K562 (cell line): ENCODE measurements around the gene RUNX1. TPM values are rescaled to one million over a fixed set of nuclear protein-coding genes. Genes with fewer than 3 reads are reported as not detected.

Experiments used
- GABPB2 ChIP-seq: fragments of 250-450 bp; sonication (Bioruptor Pico); conservative IDR thresholded peaks from 2 replicates; pipeline ENCODE4 v1.5.1; 2021; ENCODE audit warnings: mild to moderate bottlenecking
- HCFC1 ChIP-seq: IDR thresholded peaks from 2 replicates; pipeline ENCODE4 v1.6.1; 2012; ENCODE audit warnings: low read depth, low read length, improper control_type of control experiment
- MGA ChIP-seq: fragments of 450-650 bp; IDR thresholded peaks from 2 replicates; pipeline ENCODE4 v1.6.1; 2016; ENCODE audit warnings: mild to moderate bottlenecking, moderate library complexity
- MTA3 ChIP-seq: fragments of 450-650 bp; formaldehyde crosslinking; IDR thresholded peaks from 2 replicates; pipeline ENCODE4 v1.6.1; 2017; ENCODE audit warnings: mild to moderate bottlenecking, borderline replicate concordance
- POLR3A ChIP-seq: IDR thresholded peaks from 2 replicates; pipeline ENCODE4 v1.6.1; 2011; ENCODE audit warnings: borderline replicate concordance, mild to moderate bottlenecking, moderate library complexity; ENCODE audit not compliant: insufficient read length, insufficient read depth; ENCODE audit errors: extremely low read depth
- SMARCB1 ChIP-seq: IDR thresholded peaks from 2 replicates; pipeline ENCODE4 v1.6.1; 2011; ENCODE audit warnings: improper control_type of control experiment, low read depth; ENCODE audit not compliant: insufficient read length
- TEAD4 ChIP-seq, 2 experiments: sonication (generic) in 1 of 2; formaldehyde crosslinking in 1 of 2; IDR thresholded peaks; 2 replicates each; pipeline versions ENCODE4 v1.6.1 to v1.8.0; 2012 to 2022; ENCODE audit warnings: borderline replicate concordance in 1 of 2, inconsistent platforms in 1 of 2, low read length in 1 of 2, mild to moderate bottlenecking in 1 of 2, missing genetic modification reagents in 1 of 2
- TFAP4 ChIP-seq: sonication (generic); formaldehyde crosslinking; IDR thresholded peaks from 2 replicates; pipeline ENCODE4 v1.8.0; 2022; ENCODE audit warnings: missing genetic modification reagents, mild to moderate bottlenecking, moderate library complexity, borderline replicate concordance
- ZNF124 ChIP-seq: sonication (generic); formaldehyde crosslinking; IDR thresholded peaks from 2 replicates; pipeline ENCODE4 v1.8.1; 2022; ENCODE audit warnings: missing genetic modification reagents
- ZNF778 ChIP-seq: fragments of 450-650 bp; formaldehyde crosslinking; IDR thresholded peaks from 2 replicates; pipeline ENCODE4 v1.4.0; 2020; ENCODE audit warnings: mild to moderate bottlenecking, moderate library complexity
- polyA plus RNA-seq, 8 experiments: library from polyadenylated mRNA; depleted of rRNA in 4 of 8; stranded (reverse) in 5 of 8; unstranded in 3 of 8; fragments of >200 nt; fragmentation: Nextera tagmentation in 2 of 8; fragmentation: Illumina TruSeq in 1 of 8; extraction: Ambion mirVana in 2 of 8; extraction: Trizol in 1 of 8; gene quantifications; 2 replicates each; pipeline versions ENCODE4 v1.2.1 to v1.2.3, GENCODE V29; 2011 to 2014; ENCODE audit warnings: inconsistent platforms in 1 of 8, missing spikeins in 1 of 8
- total RNA-seq, 7 experiments: library from RNA; depleted of rRNA in 6 of 7; stranded (reverse); fragments of >200 nt in 6 of 7; fragmentation: Illumina TruSeq in 2 of 7; extraction: Trizol in 2 of 7; gene quantifications; 2 replicates each; pipeline versions ENCODE4 v1.2.1 to v1.2.3, GENCODE V29; 2011 to 2021; ENCODE audit warnings: low replicate concordance in 1 of 7

RUNX1 gene
- total and polyA plus RNA-seq, 9 of the 15 experiments (the other 6 are each of a cell fraction or from before 2014, with no cell fraction given): 2.2 to 68.6 (median 17.8) TPM

- TF ChIP-seq TFAP4 (CRISPR knock-in tag) (peak; percentile 97), ZNF124 (CRISPR knock-in tag) (no peak), POLR3A (no peak), GABPB2 (no peak), SMARCB1 (no peak), MTA3 (peak; percentile 66; the same call in 1 of the 2 replicates), TEAD4 (IDR thresholded peaks at IDR 0.05; ENCODE audit: low read length) (no peak), TEAD4 (CRISPR knock-in tag; IDR thresholded peaks at IDR 0.05; ENCODE audit: borderline replicate concordance) (no peak), HCFC1 (no peak), ZNF778 (CRISPR knock-in tag) (no peak), MGA (peak; percentile 93)
Observed at GRCh38 chr21:34887725-34888568, 161.2 kb downstream of the RUNX1 start (continued).
